ENCODE measurements around the gene MRPL14.

DNA sequence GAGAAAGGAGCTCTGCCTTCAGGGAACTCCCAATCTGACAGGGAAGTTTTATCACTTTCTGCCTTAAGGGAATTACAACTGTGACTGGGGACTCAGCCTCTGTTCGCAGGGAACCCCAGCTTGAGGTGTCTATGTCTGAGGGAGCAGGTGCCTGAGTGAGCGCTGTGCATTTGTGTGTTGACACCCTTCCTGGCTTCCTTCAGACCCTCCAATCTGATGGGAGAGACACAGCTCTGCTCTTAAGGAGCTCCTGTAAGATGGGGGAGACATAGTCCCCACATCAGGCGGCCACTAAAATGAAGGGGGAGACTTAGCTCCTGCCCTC is 62.3 kb downstream of the MRPL14 start:
- no peak for TF ChIP-seq POLR2A (IDR thresholded peaks at IDR 0.05)
- TF ChIP-seq, protein P1, sequence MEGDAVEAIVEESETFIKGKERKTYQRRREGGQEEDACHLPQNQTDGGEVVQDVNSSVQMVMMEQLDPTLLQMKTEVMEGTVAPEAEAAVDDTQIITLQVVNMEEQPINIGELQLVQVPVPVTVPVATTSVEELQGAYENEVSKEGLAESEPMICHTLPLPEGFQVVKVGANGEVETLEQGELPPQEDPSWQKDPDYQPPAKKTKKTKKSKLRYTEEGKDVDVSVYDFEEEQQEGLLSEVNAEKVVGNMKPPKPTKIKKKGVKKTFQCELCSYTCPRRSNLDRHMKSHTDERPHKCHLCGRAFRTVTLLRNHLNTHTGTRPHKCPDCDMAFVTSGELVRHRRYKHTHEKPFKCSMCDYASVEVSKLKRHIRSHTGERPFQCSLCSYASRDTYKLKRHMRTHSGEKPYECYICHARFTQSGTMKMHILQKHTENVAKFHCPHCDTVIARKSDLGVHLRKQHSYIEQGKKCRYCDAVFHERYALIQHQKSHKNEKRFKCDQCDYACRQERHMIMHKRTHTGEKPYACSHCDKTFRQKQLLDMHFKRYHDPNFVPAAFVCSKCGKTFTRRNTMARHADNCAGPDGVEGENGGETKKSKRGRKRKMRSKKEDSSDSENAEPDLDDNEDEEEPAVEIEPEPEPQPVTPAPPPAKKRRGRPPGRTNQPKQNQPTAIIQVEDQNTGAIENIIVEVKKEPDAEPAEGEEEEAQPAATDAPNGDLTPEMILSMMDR (IDR thresholded peaks at IDR 0.05): no peak
- no peak for TF ChIP-seq EP300 (IDR thresholded peaks at IDR 0.05)

Data from tibial nerve (tissue), 4 donors.